C4-2B (cell line): ENCODE results near the gene PAX3.

Experiments used
- ZFX ChIP-seq: fragments of 450-650 bp; IDR thresholded peaks from 2 replicates; pipeline ENCODE4 v1.6.1; 2017
- TF ChIP-seq, protein P1 (sequence below): fragments of 450-650 bp; conservative IDR thresholded peaks from 2 replicates; pipeline ENCODE4 v1.5.1; 2017; ENCODE audit warnings: mild to moderate bottlenecking

GRCh38 chr2:222179592-222179991, 119.2 kb downstream of the PAX3 start:
- TF ChIP-seq, protein P1, sequence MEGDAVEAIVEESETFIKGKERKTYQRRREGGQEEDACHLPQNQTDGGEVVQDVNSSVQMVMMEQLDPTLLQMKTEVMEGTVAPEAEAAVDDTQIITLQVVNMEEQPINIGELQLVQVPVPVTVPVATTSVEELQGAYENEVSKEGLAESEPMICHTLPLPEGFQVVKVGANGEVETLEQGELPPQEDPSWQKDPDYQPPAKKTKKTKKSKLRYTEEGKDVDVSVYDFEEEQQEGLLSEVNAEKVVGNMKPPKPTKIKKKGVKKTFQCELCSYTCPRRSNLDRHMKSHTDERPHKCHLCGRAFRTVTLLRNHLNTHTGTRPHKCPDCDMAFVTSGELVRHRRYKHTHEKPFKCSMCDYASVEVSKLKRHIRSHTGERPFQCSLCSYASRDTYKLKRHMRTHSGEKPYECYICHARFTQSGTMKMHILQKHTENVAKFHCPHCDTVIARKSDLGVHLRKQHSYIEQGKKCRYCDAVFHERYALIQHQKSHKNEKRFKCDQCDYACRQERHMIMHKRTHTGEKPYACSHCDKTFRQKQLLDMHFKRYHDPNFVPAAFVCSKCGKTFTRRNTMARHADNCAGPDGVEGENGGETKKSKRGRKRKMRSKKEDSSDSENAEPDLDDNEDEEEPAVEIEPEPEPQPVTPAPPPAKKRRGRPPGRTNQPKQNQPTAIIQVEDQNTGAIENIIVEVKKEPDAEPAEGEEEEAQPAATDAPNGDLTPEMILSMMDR = no peak
- no peak for TF ChIP-seq ZFX
